Fibroblast of lung (primary cell): Measurements from ENCODE around the gene PDE3A. TPM values are rescaled to one million over a fixed set of nuclear protein-coding genes. Genes with fewer than 3 reads are reported as not detected.

Source experiments
- DNase-seq, 2 donors: peaks; one replicate each; pipeline versions ENCODE4 v3.0.0 to v3.0.0-alpha.2; 2010; ENCODE audit warnings: low read depth in 2 of 2
- H2AFZ ChIP-seq: 2 replicates; pipeline ENCODE4 v1.5.1; 2012; ENCODE audit warnings: low read length, control low read depth, inconsistent platforms
- H3K27ac ChIP-seq: 2 replicates; pipeline ENCODE4 v1.5.1; 2011; ENCODE audit warnings: low read length, control low read depth; ENCODE audit not compliant: insufficient read depth
- H3K27me3 ChIP-seq: 2 replicates; pipeline ENCODE4 v1.5.1; 2011; ENCODE audit warnings: mild to moderate bottlenecking, low read length; ENCODE audit not compliant: control insufficient read depth, insufficient read depth
- H3K36me3 ChIP-seq: 2 replicates; pipeline ENCODE4 v1.5.1; 2011; ENCODE audit warnings: low read length; ENCODE audit not compliant: control insufficient read depth, insufficient read depth
- H3K4me1 ChIP-seq: 2 replicates; pipeline ENCODE4 v1.5.1; 2011; ENCODE audit warnings: low read length; ENCODE audit not compliant: control insufficient read depth, insufficient read depth; ENCODE audit errors: extremely low read depth
- H3K4me2 ChIP-seq: 2 replicates; pipeline ENCODE4 v1.5.1; 2011; ENCODE audit warnings: low read length, control low read depth; ENCODE audit not compliant: insufficient read depth; ENCODE audit errors: extremely low read depth
- H3K4me3 ChIP-seq, 4 experiments: fragments of 200-600 bp in 1 of 4; sonication (generic) in 1 of 4; replicated peaks in 1 of 4; 2 replicates each; pipeline ENCODE4 v1.5.1; 2011 to 2016; ENCODE audit warnings: low read length in 4 of 4, low read depth in 3 of 4, mild to moderate bottlenecking in 3 of 4, control low read depth in 2 of 4, inconsistent platforms in 1 of 4, mixed read lengths in 1 of 4; ENCODE audit not compliant: insufficient read depth in 1 of 4; ENCODE audit errors: control extremely low read depth in 1 of 4
- H3K79me2 ChIP-seq: 2 replicates; pipeline ENCODE4 v1.5.1; 2012; ENCODE audit warnings: mild to moderate bottlenecking, low read length, inconsistent platforms; ENCODE audit not compliant: control insufficient read depth, insufficient read depth
- H3K9ac ChIP-seq: 2 replicates; pipeline ENCODE4 v1.5.1; 2011; ENCODE audit warnings: mild to moderate bottlenecking, low read length, control low read depth; ENCODE audit not compliant: insufficient read depth
- H3K9me3 ChIP-seq: 2 replicates; pipeline ENCODE4 v1.5.1; 2012; ENCODE audit warnings: low read depth, low read length; ENCODE audit not compliant: control insufficient read depth, insufficient read depth
- H4K20me1 ChIP-seq: 2 replicates; pipeline ENCODE4 v1.5.1; 2011; ENCODE audit warnings: low read length; ENCODE audit not compliant: control insufficient read depth, insufficient read depth; ENCODE audit errors: extremely low read depth
- EZH2 ChIP-seq: IDR thresholded peaks from 2 replicates; pipeline ENCODE4 v1.5.1; 2012; ENCODE audit warnings: low read length, control low read depth, mild to moderate bottlenecking; ENCODE audit errors: missing control alignments
- polyA plus RNA-seq, 2 donors: library from polyadenylated mRNA; depleted of rRNA in 1 of 2; stranded (reverse) in 1 of 2; unstranded in 1 of 2; fragments of >200 nt; gene quantifications; 2 replicates each; pipeline ENCODE4 v1.2.1, GENCODE V29; 2011 to 2012; ENCODE audit warnings: missing spikeins in 1 of 2
- total RNA-seq: library from RNA; depleted of rRNA; stranded (reverse); fragments of >200 nt; gene quantifications from 2 replicates; pipeline ENCODE4 v1.2.1, GENCODE V29; 2014
- TF ChIP-seq, protein P1 (sequence below), 2 donors: IDR thresholded peaks in 1 of 2; conservative IDR thresholded peaks in 1 of 2; 1 replicate in 1 of 2; 2 replicates in 1 of 2; pipeline ENCODE4 v1.5.1; 2011 to 2012; ENCODE audit warnings: low read length in 2 of 2, control low read depth in 1 of 2, inconsistent platforms in 1 of 2, low read depth in 1 of 2, mild to moderate bottlenecking in 1 of 2

PDE3A gene
- total and polyA plus RNA-seq, 2 donors (not counting 1 experiment from before 2014, with no cell fraction given), result 0.17 to 2.7 TPM

DNA sequence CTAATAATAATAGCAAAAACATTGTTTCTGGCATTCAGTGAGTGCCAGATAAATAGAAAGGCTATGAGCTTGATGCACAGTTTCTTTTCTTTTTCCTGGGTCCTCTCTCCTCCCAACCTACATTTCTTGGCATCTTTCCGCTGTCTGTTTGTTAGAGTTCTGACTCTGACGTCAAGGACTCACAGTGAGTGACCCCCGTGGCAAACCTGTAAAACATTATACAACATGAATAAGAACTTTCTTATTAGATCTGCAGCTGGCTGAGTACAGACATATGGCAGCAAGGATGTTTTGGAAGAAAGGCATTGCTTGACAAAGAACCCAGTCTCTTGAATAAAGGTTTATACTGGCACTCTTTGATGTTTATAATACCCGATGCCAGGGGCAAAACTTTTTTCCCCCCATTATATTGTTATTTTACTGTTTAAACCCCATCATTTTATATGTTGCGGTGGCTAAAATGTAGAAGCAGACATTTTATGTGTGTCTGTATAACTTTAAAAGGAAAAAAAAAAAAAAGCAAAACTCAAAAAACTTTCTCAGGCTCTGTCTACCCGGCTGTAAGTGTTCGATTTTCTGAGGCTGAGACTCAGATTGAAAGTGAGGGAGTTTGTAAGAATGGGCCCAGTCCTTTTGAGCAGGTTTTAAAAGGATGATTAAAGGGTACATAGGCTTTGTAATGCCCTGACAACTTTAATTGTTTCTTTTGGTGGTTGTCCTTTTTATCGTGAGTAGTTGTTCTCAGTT is 159.3 kb downstream of the PDE3A start:
- peak overlapping the region in 1 of 4 experiments; percentile 8 for H3K4me3 ChIP-seq
- DNase-seq, result peak; percentile 80 to 85
- H3K36me3 ChIP-seq, result no peaks in the 10 kb centered on the region
- H3K9ac ChIP-seq, result no peak overlapping the region
- H3K4me2 ChIP-seq, result no peak overlapping the region
- no peaks in the 10 kb centered on the region for H3K4me1 ChIP-seq
- no peaks in the 10 kb centered on the region for H4K20me1 ChIP-seq
- no peaks in the 10 kb centered on the region for H3K27me3 ChIP-seq
- H3K9me3 ChIP-seq, result no peaks in the 10 kb centered on the region
- peak overlapping the region; percentile 28 for H2AFZ ChIP-seq
- no peak overlapping the region for H3K27ac ChIP-seq
- TF ChIP-seq, protein P1, sequence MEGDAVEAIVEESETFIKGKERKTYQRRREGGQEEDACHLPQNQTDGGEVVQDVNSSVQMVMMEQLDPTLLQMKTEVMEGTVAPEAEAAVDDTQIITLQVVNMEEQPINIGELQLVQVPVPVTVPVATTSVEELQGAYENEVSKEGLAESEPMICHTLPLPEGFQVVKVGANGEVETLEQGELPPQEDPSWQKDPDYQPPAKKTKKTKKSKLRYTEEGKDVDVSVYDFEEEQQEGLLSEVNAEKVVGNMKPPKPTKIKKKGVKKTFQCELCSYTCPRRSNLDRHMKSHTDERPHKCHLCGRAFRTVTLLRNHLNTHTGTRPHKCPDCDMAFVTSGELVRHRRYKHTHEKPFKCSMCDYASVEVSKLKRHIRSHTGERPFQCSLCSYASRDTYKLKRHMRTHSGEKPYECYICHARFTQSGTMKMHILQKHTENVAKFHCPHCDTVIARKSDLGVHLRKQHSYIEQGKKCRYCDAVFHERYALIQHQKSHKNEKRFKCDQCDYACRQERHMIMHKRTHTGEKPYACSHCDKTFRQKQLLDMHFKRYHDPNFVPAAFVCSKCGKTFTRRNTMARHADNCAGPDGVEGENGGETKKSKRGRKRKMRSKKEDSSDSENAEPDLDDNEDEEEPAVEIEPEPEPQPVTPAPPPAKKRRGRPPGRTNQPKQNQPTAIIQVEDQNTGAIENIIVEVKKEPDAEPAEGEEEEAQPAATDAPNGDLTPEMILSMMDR (conservative IDR thresholded peaks at IDR 0.05 in 1 of 2, IDR thresholded peaks at IDR 0.05 in 1 of 2; ENCODE audit: low read depth in 1 of 2, low read length in 2 of 2), result no peak
- TF ChIP-seq EZH2, result no peak
- H3K79me2 ChIP-seq, result no peaks in the 10 kb centered on the region

DNA sequence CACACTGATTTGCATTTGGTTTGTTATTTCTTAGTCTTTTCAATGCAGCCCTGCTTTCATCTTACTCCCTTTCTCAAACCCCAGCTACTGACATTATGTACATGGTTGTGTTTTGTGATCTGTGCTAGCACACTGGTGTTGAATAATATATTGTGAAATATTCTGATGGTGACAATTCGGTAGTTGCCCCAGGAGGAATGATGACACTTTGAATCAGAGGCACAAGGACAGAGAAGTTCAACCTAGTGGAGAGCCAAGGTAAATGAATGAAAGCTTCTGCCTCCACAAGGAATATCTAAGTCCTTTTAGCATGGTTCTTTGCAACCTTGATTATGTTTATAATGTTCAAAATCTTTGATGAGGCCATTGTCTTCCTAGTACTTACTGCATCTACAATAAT is 159.9 kb downstream of the PDE3A start:
- Histone ChIP-seq H3K4me3 (no peak overlapping the region), H3K4me2 (no peak overlapping the region), H3K9me3 (no peaks in the 10 kb centered on the region), H3K9ac (no peak overlapping the region), H3K36me3 (no peaks in the 10 kb centered on the region), H3K27ac (no peak overlapping the region), H4K20me1 (no peaks in the 10 kb centered on the region), H3K4me1 (no peaks in the 10 kb centered on the region), H3K79me2 (no peaks in the 10 kb centered on the region), H2AFZ (peak overlapping the region; percentile 28), H3K27me3 (no peaks in the 10 kb centered on the region)
- TF ChIP-seq, protein P1 (conservative IDR thresholded peaks at IDR 0.05 in 1 of 2, IDR thresholded peaks at IDR 0.05 in 1 of 2; ENCODE audit: low read depth in 1 of 2, low read length in 2 of 2), result no peak
- no peak for TF ChIP-seq EZH2
- no peak for DNase-seq

DNA sequence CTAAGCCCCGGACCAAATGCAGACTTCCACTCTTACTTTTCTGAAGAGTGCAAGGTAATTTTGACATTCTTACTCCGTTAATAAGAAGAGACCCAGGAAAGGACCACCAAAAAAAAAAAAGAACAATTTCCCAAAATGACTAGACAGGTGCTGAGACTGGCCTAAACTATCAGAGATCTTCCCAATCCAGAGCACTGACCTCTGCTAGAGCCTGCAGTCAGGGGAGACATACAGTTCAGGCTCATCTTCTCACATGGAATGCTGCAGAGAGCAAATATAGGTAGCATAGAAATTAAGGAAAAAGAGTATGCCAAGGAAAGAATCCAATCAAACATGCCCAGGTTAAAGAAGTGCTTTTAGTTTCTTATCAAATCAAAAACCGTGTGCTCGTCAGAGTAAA is 177.9 kb downstream of the PDE3A start:
- Histone ChIP-seq H3K79me2 (no peaks in the 10 kb centered on the region), H4K20me1 (no peaks in the 10 kb centered on the region), H3K27me3 (no peaks in the 10 kb centered on the region), H3K27ac (no peak overlapping the region), H3K9ac (no peak overlapping the region), H3K4me2 (no peak overlapping the region), H2AFZ (no peak overlapping the region), H3K9me3 (no peaks in the 10 kb centered on the region), H3K36me3 (no peaks in the 10 kb centered on the region), H3K4me1 (no peaks in the 10 kb centered on the region), H3K4me3 (no peak overlapping the region)
- no peak for TF ChIP-seq EZH2
- TF ChIP-seq, protein P1 (conservative IDR thresholded peaks at IDR 0.05 in 1 of 2, IDR thresholded peaks at IDR 0.05 in 1 of 2; ENCODE audit: low read depth in 1 of 2, low read length in 2 of 2), result no peak
- no peak for DNase-seq
